ENCODE measurements around the gene TFIP11. TPM values are rescaled to one million over a fixed set of nuclear protein-coding genes. Genes with fewer than 3 reads are reported as not detected.

TFIP11 gene
- total RNA-seq, 2 donors from 2014 or later: 28.4 to 28.9 TPM

DNA sequence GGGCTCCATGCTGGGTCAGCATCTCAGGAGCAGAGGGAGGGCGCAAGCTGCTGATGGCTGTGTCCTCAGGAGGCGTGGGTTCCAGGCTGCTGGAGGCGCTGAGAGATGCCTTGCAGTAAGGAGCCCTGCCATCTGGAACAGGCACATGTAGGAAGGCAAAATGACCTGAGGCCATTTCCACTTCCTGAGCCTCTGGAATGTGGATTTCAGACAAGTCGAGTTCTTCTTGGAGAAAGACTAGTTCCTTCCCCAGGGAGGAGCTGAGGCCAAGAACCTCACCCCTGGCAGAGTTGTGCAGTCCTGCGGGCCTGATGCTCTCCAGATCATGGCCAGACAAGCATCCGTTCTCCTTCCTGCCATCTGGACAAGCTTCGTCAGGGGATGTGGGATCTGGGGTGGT lies 48.0 kb downstream of the TFIP11 start:
- Histone ChIP-seq H3K4me1 (ENCODE audit: control insufficient read depth, insufficient read depth, low read length) (peaks cover 7% of the 10 kb centered on the region), H3K36me3 (ENCODE audit: control insufficient read depth, insufficient read depth, low read length) (peaks cover 73% of the 10 kb centered on the region), H3K4me3 (ENCODE audit: low read length) (no peak overlapping the region), H3K9ac (ENCODE audit: extremely low read depth, low read length, poor library complexity, severe bottlenecking) (no peak overlapping the region), H3K9me3 (ENCODE audit: control insufficient read depth, low read length) (no peaks in the 10 kb centered on the region), H3K27ac (ENCODE audit: low read depth, low read length) (peak overlapping the region; percentile 79), H3K27me3 (ENCODE audit: control insufficient read depth, insufficient read depth, low read length, poor library complexity, severe bottlenecking) (no peaks in the 10 kb centered on the region)
- Mint-ChIP-seq H3K27ac (no peak overlapping the region), H3K36me3 (ENCODE audit: low read depth) (peaks cover 49% of the 10 kb centered on the region), H3K4me3 (no peak overlapping the region), H3K4me1 (peaks cover 6% of the 10 kb centered on the region), H3K9me3 (no peaks in the 10 kb centered on the region), H3K27me3 (ENCODE audit: insufficient read depth) (no peaks in the 10 kb centered on the region)
- no peak for TF ChIP-seq CTCF (conservative IDR thresholded peaks at IDR 0.05)
- no peak for DNase-seq
- 92 to 95% methylated on average over 3 to 7 of the region's 7 CpGs for WGBS, 2 experiments (ENCODE audit: insufficient coverage in 1 of 2, insufficient read length in 1 of 2)

GRCh38 chr22:26463688-26464087 lies 48.6 kb downstream of the TFIP11 start:
- Histone ChIP-seq H3K4me1 (ENCODE audit: control insufficient read depth, insufficient read depth, low read length) (peaks cover 7% of the 10 kb centered on the region), H3K9ac (ENCODE audit: extremely low read depth, low read length, poor library complexity, severe bottlenecking) (no peak overlapping the region), H3K9me3 (ENCODE audit: control insufficient read depth, low read length) (no peaks in the 10 kb centered on the region), H3K36me3 (ENCODE audit: control insufficient read depth, insufficient read depth, low read length) (peaks cover 73% of the 10 kb centered on the region), H3K27me3 (ENCODE audit: control insufficient read depth, insufficient read depth, low read length, poor library complexity, severe bottlenecking) (no peaks in the 10 kb centered on the region), H3K27ac (ENCODE audit: low read depth, low read length) (peak overlapping the region; percentile 79), H3K4me3 (ENCODE audit: low read length) (no peak overlapping the region)
- no peak for DNase-seq
- TF ChIP-seq CTCF (conservative IDR thresholded peaks at IDR 0.05): no peak
- peaks cover 6% of the 10 kb centered on the region for H3K4me1 Mint-ChIP-seq
- peaks cover 48% of the 10 kb centered on the region for H3K36me3 Mint-ChIP-seq (ENCODE audit: low read depth)
- 92 to 93% methylated on average over 4 to 9 of the region's 9 CpGs for WGBS, 2 experiments (ENCODE audit: insufficient coverage in 1 of 2, insufficient read length in 1 of 2)
- no peak overlapping the region for H3K4me3 Mint-ChIP-seq
- H3K27ac Mint-ChIP-seq: no peak overlapping the region
- no peaks in the 10 kb centered on the region for H3K9me3 Mint-ChIP-seq
- H3K27me3 Mint-ChIP-seq (ENCODE audit: insufficient read depth): no peaks in the 10 kb centered on the region

- no peaks in the 10 kb centered on the region for H3K9me3 Mint-ChIP-seq
- Histone ChIP-seq H3K36me3 (ENCODE audit: control insufficient read depth, insufficient read depth, low read length) (peaks cover 71% of the 10 kb centered on the region), H3K9ac (ENCODE audit: extremely low read depth, low read length, poor library complexity, severe bottlenecking) (no peak overlapping the region)
These were observed 49.1 kb downstream of the TFIP11 start for GRCh38 chr22:26463101-26463661.

More at GRCh38 chr22:26463101-26463661, 49.1 kb downstream of the TFIP11 start:
- TF ChIP-seq CTCF (conservative IDR thresholded peaks at IDR 0.05): no peak
- H3K27me3 ChIP-seq (ENCODE audit: control insufficient read depth, insufficient read depth, low read length, poor library complexity, severe bottlenecking): no peaks in the 10 kb centered on the region
- DNase-seq: no peak
- Mint-ChIP-seq H3K27ac (no peak overlapping the region), H3K4me3 (no peak overlapping the region), H3K36me3 (ENCODE audit: low read depth) (peaks cover 47% of the 10 kb centered on the region), H3K27me3 (ENCODE audit: insufficient read depth) (no peaks in the 10 kb centered on the region), H3K4me1 (peaks cover 6% of the 10 kb centered on the region)
- H3K4me3 ChIP-seq (ENCODE audit: low read length): no peak overlapping the region
- peak overlapping the region; percentile 79 for H3K27ac ChIP-seq (ENCODE audit: low read depth, low read length)
- no peaks in the 10 kb centered on the region for H3K9me3 ChIP-seq (ENCODE audit: control insufficient read depth, low read length)
- WGBS, 2 experiments (ENCODE audit: insufficient coverage in 1 of 2, insufficient read length in 1 of 2): 84 to 87% methylated on average over 10 of the region's 10 CpGs
- peaks cover 7% of the 10 kb centered on the region for H3K4me1 ChIP-seq (ENCODE audit: control insufficient read depth, insufficient read depth, low read length)

Data from endodermal cell (in vitro differentiated cells).